Measurements from ENCODE around the gene SRSF4. TPM values are rescaled to one million over a fixed set of nuclear protein-coding genes. Genes with fewer than 3 reads are reported as not detected.
"Not testable (repeated sequence)": the region's sequence is repeated elsewhere in the genome, so short reads cannot be mapped to it uniquely, and the experiment has no call there.

SRSF4 gene
- total RNA-seq, 1 donor from 2014 or later, result 141 TPM

DNA sequence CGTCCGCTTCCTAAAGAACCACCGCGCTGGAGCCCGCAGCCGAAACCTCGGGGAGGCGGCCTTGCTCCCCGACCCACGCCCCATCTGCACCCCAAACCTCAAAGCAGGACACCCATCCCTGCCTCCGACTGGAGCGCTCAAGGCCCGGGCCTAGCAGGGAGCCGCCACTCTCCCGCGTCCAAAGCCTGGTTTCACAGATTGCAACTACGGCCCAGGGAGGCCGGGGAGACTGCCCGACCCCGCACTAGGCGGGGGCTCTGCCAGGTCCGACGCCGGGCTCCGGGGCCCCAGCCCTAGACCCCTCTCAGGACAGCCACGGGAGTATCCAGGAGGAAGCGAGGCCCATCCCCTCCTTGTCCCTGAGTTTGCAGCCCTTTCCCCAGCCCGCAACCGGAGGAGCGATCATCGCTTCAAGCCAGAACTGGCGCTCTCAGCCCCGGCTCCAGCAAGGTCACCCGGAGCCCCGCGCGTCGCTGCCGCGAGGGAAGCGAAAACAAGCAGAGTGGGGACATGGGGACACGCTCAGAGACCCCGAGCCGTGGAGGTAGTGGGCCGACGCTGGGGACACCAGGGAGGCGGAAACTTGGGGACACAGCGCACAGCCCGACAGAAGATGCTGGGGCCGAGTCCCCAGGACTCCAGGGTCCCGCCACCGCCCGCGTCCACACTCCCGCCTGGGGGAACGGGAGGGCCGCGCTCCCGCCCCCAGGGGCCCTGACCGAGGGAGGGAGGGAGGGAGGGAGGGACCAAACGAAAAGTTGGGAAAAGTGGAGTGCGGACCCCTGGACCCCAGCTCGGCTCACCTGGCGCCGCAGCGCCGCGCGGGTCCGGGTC is 58.4 kb downstream of the SRSF4 start:
- intact Hi-C loops (cut with micrococcal nuclease), result loop anchor here (5.0 to 10.0 kb wide), 2 partner anchors 58 to 79 kb away; no protein-coding TSS in a partner anchor
- H3K4me3 Mint-ChIP-seq, result peak overlapping the region; percentile 69
- peaks cover 17% of the 10 kb centered on the region for H3K27me3 Mint-ChIP-seq
- peaks cover 11% of the 10 kb centered on the region for H3K36me3 Mint-ChIP-seq (ENCODE audit: low read depth)
- H3K4me1 Mint-ChIP-seq, result peaks cover 6% of the 10 kb centered on the region
- peak; percentile 75 for DNase-seq
- no peaks in the 10 kb centered on the region for H3K9me3 Mint-ChIP-seq
- H3K27ac Mint-ChIP-seq, result no peak overlapping the region

DNA sequence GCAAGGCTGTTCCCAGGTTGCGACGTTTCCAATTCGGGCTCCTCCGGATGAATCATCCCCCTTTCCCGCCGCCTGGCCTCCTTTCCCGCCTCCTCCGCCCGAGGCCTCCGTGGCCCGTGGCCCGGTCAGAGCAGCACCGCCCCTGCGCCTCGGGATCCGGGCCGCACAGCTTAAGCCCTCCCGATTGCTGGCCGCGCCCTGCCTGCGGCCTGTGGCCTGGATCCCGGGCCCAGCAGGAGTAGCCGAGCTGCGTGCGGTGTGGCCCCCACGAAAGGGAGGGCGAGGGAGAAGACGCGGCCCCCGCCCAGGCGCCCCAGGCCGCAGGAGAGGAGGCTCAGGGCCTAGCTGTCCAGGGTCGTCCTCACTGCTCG is 59.0 kb downstream of the SRSF4 start:
- Mint-ChIP-seq H3K4me3 (peak overlapping the region; percentile 69), H3K4me1 (peaks cover 6% of the 10 kb centered on the region), H3K36me3 (ENCODE audit: low read depth) (peaks cover 14% of the 10 kb centered on the region), H3K27ac (no peak overlapping the region), H3K27me3 (peaks cover 17% of the 10 kb centered on the region), H3K9me3 (no peaks in the 10 kb centered on the region)
- DNase-seq, result no peak
- intact Hi-C loops (cut with micrococcal nuclease), result loop anchor here (5.0 to 10.0 kb wide), 2 partner anchors 58 to 80 kb away; no protein-coding TSS in a partner anchor

DNA sequence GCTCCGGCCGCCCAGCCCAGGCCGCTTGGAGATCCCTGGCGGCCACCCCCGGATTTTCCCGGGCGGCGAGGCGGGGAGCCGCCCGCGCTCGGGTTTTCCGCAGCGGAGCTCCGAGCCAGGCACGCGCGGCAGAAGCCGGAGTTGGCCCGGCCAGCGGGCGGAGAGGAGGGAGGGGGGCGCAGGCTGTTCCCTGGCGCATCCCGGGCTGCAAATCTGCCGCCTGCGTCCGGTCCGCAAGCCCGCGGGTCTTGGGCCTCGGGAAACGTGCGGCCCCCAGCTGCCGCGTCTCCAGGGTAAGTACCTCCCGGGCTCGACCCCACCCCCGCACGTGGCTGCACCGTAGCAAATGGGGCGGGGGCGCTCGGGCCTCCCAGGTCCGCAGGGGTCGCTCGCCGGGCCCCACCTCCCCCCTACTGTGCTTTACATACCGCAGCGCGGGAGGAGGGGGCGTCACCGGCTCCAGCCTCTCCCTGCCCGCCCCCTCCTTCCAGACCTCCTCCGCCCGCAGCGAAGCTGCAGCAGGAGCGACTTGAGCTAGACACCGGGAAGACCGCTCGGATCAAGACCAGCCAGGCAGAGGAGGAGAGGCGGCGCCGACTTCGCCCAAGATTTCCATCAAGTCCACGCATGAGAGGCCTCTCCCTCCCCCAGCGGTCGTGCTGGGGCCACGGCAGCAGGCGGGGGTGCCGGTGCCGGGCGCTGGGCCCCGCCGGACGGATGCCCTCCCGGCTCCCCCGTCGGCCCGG is 59.6 kb downstream of the SRSF4 start:
- H3K4me3 Mint-ChIP-seq, result peak overlapping the region; percentile 30
- no peak overlapping the region for H3K27ac Mint-ChIP-seq
- peaks cover 17% of the 10 kb centered on the region for H3K27me3 Mint-ChIP-seq
- no peaks in the 10 kb centered on the region for H3K9me3 Mint-ChIP-seq
- peaks cover 8% of the 10 kb centered on the region for H3K4me1 Mint-ChIP-seq
- DNase-seq, result peak; percentile 64
- peaks cover 20% of the 10 kb centered on the region for H3K36me3 Mint-ChIP-seq (ENCODE audit: low read depth)
- intact Hi-C loops (cut with micrococcal nuclease), result loop anchor here (2.0 to 10.0 kb wide), 3 partner anchors 57 to 237 kb away; no protein-coding TSS in a partner anchor

DNA sequence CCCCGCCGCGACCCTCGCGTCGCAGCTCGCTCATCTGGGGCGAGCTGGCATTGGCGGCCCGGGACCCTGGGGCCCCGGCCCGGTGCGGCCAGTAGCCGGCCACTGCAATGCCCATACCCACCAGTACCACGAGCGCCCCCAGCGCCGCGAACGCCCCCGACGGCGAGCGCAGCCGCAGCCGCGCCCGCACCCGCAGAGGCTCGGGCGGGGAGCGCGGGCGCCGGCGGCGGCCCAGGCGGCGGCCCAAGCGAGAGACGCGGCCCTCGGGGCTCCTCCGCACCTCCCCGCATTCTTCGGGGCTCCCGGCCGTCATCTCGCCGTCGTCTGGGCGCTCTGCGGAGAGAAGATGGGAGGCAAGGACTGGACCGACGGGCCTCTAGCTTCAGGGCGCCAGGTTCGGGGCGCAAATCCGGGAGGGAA is 60.2 kb downstream of the SRSF4 start:
- Mint-ChIP-seq H3K9me3 (no peaks in the 10 kb centered on the region), H3K4me3 (peak overlapping the region; percentile 30), H3K27me3 (peaks cover 17% of the 10 kb centered on the region), H3K36me3 (ENCODE audit: low read depth) (peaks cover 22% of the 10 kb centered on the region), H3K4me1 (peaks cover 8% of the 10 kb centered on the region), H3K27ac (no peak overlapping the region)
- intact Hi-C loops (cut with micrococcal nuclease), result loop anchor here (2.0 to 10.0 kb wide), 3 partner anchors 57 to 237 kb away; no protein-coding TSS in a partner anchor
- DNase-seq, result no peak

DNA sequence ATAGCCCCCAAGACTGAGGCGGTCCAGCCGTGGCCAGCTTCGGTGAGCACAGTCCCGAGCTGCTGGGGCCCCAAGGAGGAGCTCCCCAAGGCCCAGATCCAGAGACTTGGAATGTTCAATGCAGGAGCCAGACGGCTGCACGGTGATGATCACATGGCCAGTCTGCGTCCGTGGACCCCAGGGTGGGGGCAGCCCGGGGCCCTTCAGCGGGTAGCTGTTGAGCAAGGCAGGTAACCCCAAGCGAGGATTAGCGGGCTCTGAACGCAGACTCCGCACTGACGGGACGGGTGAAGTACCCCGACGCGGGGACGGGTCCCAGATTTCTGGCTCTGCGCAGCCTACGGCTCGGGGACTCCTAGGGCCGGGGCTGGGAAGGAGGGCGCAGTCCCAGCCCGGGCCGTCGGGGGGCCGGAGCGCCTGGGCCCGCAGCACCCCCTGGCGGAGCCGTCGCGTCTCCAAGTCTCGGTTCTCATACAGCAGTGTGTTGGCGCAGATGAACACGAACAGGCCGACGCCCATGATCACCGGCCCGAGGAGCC is 60.7 kb downstream of the SRSF4 start:
- peaks cover 25% of the 10 kb centered on the region for H3K36me3 Mint-ChIP-seq (ENCODE audit: low read depth)
- H3K4me1 Mint-ChIP-seq, result peaks cover 8% of the 10 kb centered on the region
- H3K27ac Mint-ChIP-seq, result no peak overlapping the region
- no peak overlapping the region for H3K4me3 Mint-ChIP-seq
- peaks cover 15% of the 10 kb centered on the region for H3K27me3 Mint-ChIP-seq
- peak; percentile 91 for DNase-seq
- intact Hi-C loops (cut with micrococcal nuclease), result loop anchor here (2.0 to 10.0 kb wide), 3 partner anchors 56 to 236 kb away; no protein-coding TSS in a partner anchor
- no peaks in the 10 kb centered on the region for H3K9me3 Mint-ChIP-seq

DNA sequence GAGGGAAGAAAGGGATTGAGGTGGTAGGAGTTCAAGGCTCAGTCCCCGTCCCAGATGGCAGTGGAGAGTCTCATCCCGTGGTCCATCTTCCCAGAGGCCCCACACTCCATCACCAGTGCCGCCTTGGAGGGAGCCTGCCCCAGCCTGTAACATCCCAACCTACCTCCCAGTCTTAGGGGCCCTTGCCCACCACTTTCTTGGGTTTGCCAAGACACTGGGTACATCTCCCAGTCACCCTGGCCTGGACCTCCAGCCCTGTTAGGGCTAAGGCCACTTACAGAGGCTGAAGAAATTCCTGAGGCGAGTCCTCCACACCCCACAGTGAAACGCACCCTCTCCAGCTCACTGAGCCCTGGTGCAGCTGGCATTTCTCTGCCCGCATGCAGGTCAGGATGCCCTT is 61.3 kb downstream of the SRSF4 start:
- Mint-ChIP-seq H3K27me3 (peaks cover 8% of the 10 kb centered on the region), H3K4me1 (peaks cover 3% of the 10 kb centered on the region), H3K27ac (no peak overlapping the region), H3K4me3 (no peak overlapping the region), H3K9me3 (no peaks in the 10 kb centered on the region), H3K36me3 (ENCODE audit: low read depth) (peaks cover 27% of the 10 kb centered on the region)
- intact Hi-C loops (cut with micrococcal nuclease), result loop anchor here (2.0 to 10.0 kb wide), 3 partner anchors 56 to 236 kb away; no protein-coding TSS in a partner anchor
- no peak for DNase-seq

DNA sequence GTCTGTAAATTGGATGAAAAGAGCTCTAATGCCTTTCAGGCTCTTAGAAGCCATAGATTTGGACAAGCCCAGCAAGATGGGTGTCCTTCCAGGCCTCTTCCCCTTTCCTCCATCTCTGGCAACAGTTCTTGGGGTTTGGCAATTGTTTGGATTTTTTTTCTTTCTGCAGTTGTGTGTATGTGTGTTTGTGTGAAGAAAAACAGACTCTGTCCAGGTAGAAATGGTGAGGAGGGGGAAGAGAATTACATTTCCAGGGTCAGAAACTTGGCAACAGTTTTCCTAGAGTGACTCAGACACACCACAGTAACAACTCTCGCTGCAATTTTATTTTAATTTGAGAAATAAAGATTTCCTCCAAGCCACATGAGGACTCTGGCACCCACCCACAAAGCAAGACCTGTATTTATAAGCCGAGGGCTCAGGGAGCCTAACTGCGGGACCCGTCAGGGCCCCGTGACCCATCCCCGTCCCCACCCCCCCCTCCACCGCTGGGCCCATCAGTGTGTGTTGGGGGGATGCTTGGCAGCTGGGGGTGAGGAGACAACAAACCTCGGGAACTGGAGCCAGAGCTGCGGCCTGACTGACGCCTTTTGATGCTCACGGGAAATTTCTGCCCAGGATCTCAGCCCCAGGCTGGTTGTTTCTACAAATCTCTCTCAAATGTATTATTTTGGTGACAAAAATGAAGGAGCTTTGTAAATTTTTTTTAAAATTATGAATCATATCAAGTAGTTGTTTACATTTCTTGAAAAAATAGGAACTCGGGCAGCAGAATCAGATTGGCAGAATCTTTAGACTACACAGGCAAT is 62.4 kb downstream of the SRSF4 start:
- no peaks in the 10 kb centered on the region for H3K9me3 Mint-ChIP-seq
- H3K36me3 Mint-ChIP-seq (ENCODE audit: low read depth), result peaks cover 30% of the 10 kb centered on the region
- peaks cover 4% of the 10 kb centered on the region for H3K27me3 Mint-ChIP-seq
- no peak overlapping the region for H3K4me3 Mint-ChIP-seq
- H3K4me1 Mint-ChIP-seq, result peaks cover 1% of the 10 kb centered on the region
- DNase-seq, result no peak
- intact Hi-C loops (cut with micrococcal nuclease), result no loop called here
- H3K27ac Mint-ChIP-seq, result no peak overlapping the region

DNA sequence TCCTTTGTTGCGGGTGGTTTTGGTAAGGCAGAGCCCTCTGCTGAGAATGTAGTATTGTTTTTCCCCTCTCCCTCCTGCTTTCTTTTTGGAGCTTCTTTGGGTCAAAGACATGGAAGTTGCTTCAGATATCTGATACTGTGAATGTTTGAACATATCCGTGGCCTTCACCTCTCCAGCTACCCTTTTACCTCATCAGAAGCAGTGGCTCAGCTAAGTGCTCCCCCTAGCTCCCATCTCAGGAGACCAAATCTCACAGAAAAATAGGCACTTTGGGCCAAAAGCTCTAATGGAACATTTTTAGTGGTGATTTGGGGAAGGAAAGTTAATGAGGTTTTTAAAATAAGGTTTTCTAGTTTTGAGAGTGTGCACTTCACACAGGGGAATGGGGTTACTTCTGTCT is 64.3 kb downstream of the SRSF4 start:
- H3K36me3 Mint-ChIP-seq (ENCODE audit: low read depth), result peaks cover 36% of the 10 kb centered on the region
- intact Hi-C loops (cut with micrococcal nuclease), result no loop called here
- DNase-seq, result no peak
- no peaks in the 10 kb centered on the region for H3K9me3 Mint-ChIP-seq
- peaks cover 2% of the 10 kb centered on the region for H3K27me3 Mint-ChIP-seq
- no peak overlapping the region for H3K27ac Mint-ChIP-seq
- peaks cover 5% of the 10 kb centered on the region for H3K4me1 Mint-ChIP-seq
- H3K4me3 Mint-ChIP-seq, result no peak overlapping the region

DNA sequence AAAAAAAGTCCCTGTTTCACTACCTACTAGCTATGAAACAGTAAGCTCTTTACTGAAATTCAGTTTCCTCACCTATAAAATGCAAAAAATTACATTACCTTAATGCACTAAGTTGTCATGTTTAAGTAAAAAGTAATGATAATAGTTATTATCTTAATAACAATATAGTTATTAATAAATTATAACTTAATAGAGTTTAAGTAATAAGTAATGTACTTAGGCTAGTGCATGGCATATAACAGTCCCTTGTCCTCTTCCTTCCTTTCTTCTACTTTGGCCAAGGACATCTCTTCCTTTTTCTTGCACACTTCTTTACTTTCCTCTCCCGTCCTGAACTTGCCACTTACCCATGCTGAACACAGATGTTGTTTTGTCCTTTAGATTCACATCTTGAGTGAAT is 67.0 kb downstream of the SRSF4 start:
- H3K9me3 Mint-ChIP-seq, result no peaks in the 10 kb centered on the region
- H3K36me3 Mint-ChIP-seq (ENCODE audit: low read depth), result peaks cover 42% of the 10 kb centered on the region
- peaks cover 5% of the 10 kb centered on the region for H3K4me1 Mint-ChIP-seq
- intact Hi-C loops (cut with micrococcal nuclease), result no loop called here
- no peaks in the 10 kb centered on the region for H3K27me3 Mint-ChIP-seq
- H3K27ac Mint-ChIP-seq, result no peak overlapping the region
- DNase-seq, result no peak
- H3K4me3 Mint-ChIP-seq, result no peak overlapping the region

DNA sequence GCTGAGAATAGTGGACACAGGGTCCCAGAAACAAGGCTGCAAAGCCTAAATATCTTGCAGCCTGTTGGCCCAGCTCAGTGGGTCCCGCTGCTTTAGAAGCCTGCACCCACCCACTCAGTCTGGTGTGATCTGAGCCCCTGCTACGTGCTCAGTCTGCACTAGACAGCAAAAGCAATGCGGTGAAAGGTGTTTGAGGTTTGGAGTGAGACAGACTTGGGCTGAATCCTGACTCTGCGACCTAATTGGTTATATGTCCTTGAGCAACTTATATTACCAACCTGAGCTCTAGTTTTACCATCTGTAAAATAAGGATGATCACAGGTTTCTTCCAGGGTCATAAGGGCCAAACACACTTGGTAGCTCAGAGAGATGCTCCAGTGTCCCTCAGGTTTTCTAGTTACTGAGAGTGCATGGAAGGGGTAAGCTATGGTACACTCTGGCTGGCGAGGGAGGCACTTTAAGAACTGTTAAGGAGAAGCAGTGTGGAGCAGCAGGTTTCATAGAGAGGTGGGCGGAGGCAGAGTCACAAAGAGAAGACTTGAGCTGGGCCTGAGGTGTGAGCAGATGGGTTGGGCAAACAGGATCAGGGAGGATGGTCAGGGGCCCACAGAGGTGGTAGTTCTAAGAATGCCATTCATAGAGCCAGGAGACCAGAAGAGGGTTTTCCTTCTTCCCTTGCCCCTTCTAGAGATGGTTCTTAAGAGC is 68.1 kb downstream of the SRSF4 start:
- H3K4me1 Mint-ChIP-seq, result peaks cover 5% of the 10 kb centered on the region
- H3K36me3 Mint-ChIP-seq (ENCODE audit: low read depth), result peaks cover 41% of the 10 kb centered on the region
- no peaks in the 10 kb centered on the region for H3K27me3 Mint-ChIP-seq
- H3K4me3 Mint-ChIP-seq, result no peak overlapping the region
- no peaks in the 10 kb centered on the region for H3K9me3 Mint-ChIP-seq
- intact Hi-C loops (cut with micrococcal nuclease), result no loop called here
- peak overlapping the region; percentile 6 for H3K27ac Mint-ChIP-seq
- DNase-seq, result no peak

DNA sequence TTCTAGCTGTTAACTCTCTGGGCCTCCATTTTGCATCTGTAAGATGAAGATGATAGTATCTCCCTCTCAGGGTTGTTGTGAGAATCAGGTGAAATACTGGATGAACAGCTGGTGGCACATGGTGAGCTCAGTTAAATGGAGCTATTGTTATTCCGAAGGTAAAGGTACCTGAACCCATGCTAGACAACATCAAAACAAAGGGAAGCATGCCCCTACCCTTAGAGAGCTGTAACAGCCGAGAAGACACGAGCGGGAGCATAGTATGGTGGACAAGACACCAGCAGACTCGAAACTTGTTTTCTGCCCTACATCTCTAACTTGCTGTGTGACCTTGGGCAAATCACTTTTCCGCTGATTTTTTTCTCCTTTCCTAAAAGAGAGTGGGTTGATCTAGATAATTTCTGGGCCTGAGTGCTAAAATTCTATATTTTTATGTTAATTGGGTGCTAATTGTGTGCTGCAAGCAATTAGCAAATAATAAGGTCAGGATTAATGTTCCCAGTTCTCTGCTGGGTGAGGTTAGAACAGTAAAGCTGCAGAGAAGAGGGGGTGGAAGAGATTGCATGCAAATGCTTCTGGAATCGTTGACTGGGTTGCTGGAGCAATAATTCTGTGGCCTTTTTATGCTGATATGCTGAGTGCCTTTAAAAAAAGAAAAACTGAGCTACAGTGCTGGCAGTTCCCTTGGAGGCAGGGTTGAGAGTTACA is 68.8 kb downstream of the SRSF4 start:
- Mint-ChIP-seq H3K4me1 (peaks cover 5% of the 10 kb centered on the region), H3K4me3 (no peak overlapping the region), H3K36me3 (ENCODE audit: low read depth) (peaks cover 38% of the 10 kb centered on the region), H3K27me3 (no peaks in the 10 kb centered on the region), H3K9me3 (no peaks in the 10 kb centered on the region), H3K27ac (no peak overlapping the region)
- intact Hi-C loops (cut with micrococcal nuclease), result no loop called here
- DNase-seq, result no peak

DNA sequence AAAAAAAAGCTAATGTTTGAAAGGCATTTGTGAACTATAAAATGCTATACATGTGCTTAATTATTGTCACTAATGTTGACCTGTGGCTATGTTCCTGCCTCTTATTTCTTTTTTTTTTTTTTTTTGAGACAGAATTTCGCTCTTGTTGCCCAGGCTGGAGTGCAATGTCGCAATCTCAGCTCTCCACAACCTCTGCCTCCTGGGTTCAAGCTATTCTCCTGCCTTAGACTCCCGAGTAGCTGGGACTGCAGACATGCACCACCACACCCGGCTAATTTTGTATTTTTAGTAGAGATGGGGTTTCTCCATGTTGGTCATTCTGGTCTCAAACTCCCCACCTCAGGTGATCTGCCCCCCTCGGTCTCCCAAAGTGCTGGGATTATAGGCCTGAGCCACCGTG is 73.7 kb downstream of the SRSF4 start:
- DNase-seq; intact Hi-C loops (cut with micrococcal nuclease); H3K27ac Mint-ChIP-seq: not testable (repeated sequence)

More for the DNA sequence above, 73.7 kb downstream of the SRSF4 start:
- not testable (repeated sequence) for H3K9me3 Mint-ChIP-seq, H3K27me3 Mint-ChIP-seq, H3K4me1 Mint-ChIP-seq, H3K4me3 Mint-ChIP-seq
- peaks cover 27% of the 10 kb centered on the region for H3K36me3 Mint-ChIP-seq (ENCODE audit: low read depth)
